Esophagus muscularis mucosa (tissue), 4 donors: Measurements from ENCODE around the gene DOCK8. TPM values are rescaled to one million over a fixed set of nuclear protein-coding genes. Genes with fewer than 3 reads are reported as not detected.
"Not testable (repeated sequence)": the region's sequence is repeated elsewhere in the genome, so short reads cannot be mapped to it uniquely, and the experiment has no call there.

ENCODE experiments used
- DNase-seq: peaks from one replicate; pipeline ENCODE4 v3.0.0-alpha.2; 2017; ENCODE audit errors: extremely low spot score
- H3K27ac ChIP-seq, 4 donors: fragments of 200-600 bp; sonication (generic); replicated peaks in 1 of 4; 1 replicate in 3 of 4; 2 replicates in 1 of 4; pipeline ENCODE4 v1.5.1; 2016 to 2019; ENCODE audit warnings: mild to moderate bottlenecking in 1 of 4
- H3K27me3 ChIP-seq, 4 donors: fragments of 200-600 bp; sonication (generic); one replicate each; pipeline versions ENCODE4 v1.5.1 to v1.6.0; 2016 to 2019
- H3K36me3 ChIP-seq, 4 donors: fragments of 200-600 bp; sonication (generic); one replicate each; pipeline ENCODE4 v1.5.1; 2016 to 2019
- H3K4me1 ChIP-seq, 4 donors: fragments of 200-600 bp; sonication (generic); one replicate each; pipeline ENCODE4 v1.5.1; 2016 to 2019
- H3K4me3 ChIP-seq, 4 donors: fragments of 200-600 bp; sonication (generic); 1 replicate in 2 of 4; 2 replicates in 2 of 4; pipeline ENCODE4 v1.5.1; 2016 to 2019; ENCODE audit warnings: mild to moderate bottlenecking in 4 of 4, moderate library complexity in 1 of 4
- H3K9me3 ChIP-seq, 4 donors: fragments of 200-600 bp; sonication (generic); 1 replicate in 3 of 4; 2 replicates in 1 of 4; pipeline ENCODE4 v1.5.1; 2016 to 2019
- CTCF ChIP-seq, 3 experiments: fragments of 200-600 bp in 2 of 3; fragments of 450-650 bp in 1 of 3; sonication (generic) in 2 of 3; IDR thresholded peaks; one replicate each; pipeline ENCODE4 v1.5.1; 2017 to 2019; ENCODE audit warnings: antibody characterized with exemption in 3 of 3, mild to moderate bottlenecking in 2 of 3, moderate library complexity in 1 of 3
- EP300 ChIP-seq: sonication (generic); formaldehyde crosslinking; IDR thresholded peaks from one replicate; pipeline ENCODE4 v1.6.1; 2017; ENCODE audit warnings: antibody characterized with exemption
- POLR2A ChIP-seq: fragments of 450-650 bp; IDR thresholded peaks from one replicate; pipeline ENCODE4 v1.6.1; 2017; ENCODE audit warnings: antibody characterized with exemption, moderate library complexity, mild to moderate bottlenecking, low read depth
- POLR2AphosphoS5 ChIP-seq, 2 donors: sonication (generic); formaldehyde crosslinking; IDR thresholded peaks; one replicate each; pipeline ENCODE4 v1.6.1; 2017; ENCODE audit warnings: antibody characterized with exemption in 2 of 2
- WGBS: methylation state at CpG from one replicate; pipeline ENCODE4 v1.1.5; 2018; 5-methylcytosine and 5-hydroxymethylcytosine counted together
- intact Hi-C: fragments of 100-400 bp; cut with DNase I; formaldehyde crosslinking; loops from one replicate; pipeline ENCODE4 v1.15.1; 2023
- total RNA-seq, 4 donors: library from RNA; depleted of rRNA; stranded (reverse); fragments of >200 nt; gene quantifications; one replicate each; pipeline versions ENCODE4 v1.1.0 to v1.2.1, GENCODE V29; 2016

The DOCK8 gene
- total RNA-seq, result 10 to 100 TPM; 45.1 to 72.8 (median 48.8) TPM

DNA sequence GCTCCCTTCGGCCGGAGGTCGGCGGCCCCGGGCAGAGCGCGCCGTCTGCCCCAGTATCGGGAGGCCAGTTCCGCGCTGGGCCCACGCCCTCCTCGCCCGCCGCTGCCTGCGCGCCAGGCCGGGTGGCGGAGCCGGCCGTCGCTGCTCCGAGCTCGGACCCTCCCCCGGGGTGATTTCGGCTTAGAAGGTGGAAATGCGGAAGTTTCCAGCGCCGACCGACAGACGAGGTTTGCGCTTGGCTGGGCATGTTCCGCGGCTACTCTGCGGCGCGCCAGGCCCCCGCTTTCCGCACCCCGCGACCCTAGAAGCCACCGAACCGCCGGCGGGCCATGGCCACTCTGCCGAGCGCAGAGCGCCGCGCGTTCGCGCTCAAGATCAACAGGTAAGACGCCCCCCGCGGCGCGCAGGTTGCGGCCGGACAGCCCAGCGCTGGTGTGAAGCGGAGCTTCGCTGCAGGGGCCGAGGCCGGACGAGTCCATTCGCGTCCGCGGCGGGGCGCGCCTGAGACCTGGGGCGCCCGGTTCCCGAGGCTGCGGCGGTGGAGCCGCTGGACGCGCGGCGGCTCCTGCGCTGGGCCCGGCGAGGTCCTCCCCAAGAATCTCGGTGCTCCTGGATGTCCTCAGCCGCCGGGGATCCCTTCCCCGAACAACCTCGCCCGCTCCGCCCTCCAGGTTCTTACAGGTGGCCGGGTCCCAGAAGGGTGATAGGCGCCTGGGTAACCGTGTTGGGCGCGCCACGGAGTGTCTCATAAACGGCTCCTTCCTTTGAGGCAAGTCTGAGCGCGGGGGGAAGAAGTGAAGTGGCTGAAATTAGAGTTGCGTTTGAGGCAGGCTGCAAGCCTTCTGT, at the start of gene DOCK8:
Gene DOCK8 (plus strand): TSS at position 218 of the 846 bp plus-strand sequence. CDS start 112 bp downstream, at position 330.
- intact Hi-C loops, result loop anchor here (5.0 kb wide), 2 partner anchors 72 to 87 kb away; no protein-coding TSS in a partner anchor
- H3K4me1 ChIP-seq, result peaks cover 6 to 74% (median 73%) of the 10 kb centered on the region in 4 donors
- peak; percentile 93 for DNase-seq
- peak within 1 kb of the TSS; percentile 89 to 91 (median 90) for H3K27ac ChIP-seq
- H3K27me3 ChIP-seq, result peaks cover 0 to 7% (median 0%) of the 10 kb centered on the region in 4 donors
- no peaks in the 10 kb centered on the region for H3K36me3 ChIP-seq
- peak within 1 kb of the TSS; percentile 73 to 87 (median 78) for H3K4me3 ChIP-seq
- no peaks in the 10 kb centered on the region for H3K9me3 ChIP-seq
- 2% methylated on average over 20 of the region's 103 CpGs for WGBS
- TF ChIP-seq CTCF (IDR thresholded peaks at IDR 0.05) (peak; percentile 51 to 75 (median 56)), POLR2AphosphoS5 (IDR thresholded peaks at IDR 0.05) (peak; percentile 8 to 59), EP300 (no peak)

DNA sequence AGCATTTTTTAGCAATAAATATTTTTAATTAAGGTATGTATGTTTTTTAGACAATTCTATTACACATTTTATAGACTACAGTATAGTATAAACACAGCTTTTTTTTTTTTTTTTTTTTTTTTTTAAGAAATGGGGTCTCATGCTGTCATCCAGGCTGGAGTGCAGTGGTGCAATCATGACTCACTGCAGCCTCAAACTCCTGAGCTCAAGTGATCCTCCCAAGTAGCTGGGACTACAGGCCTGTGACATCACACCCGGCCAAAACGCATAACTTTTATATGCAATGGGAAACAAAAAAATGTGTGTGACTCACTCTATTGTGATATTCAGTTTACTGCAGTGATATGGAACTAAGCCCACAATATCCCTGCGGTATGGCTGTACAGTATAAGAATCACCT, 44.9 kb upstream of the DOCK8 start:
- H3K27ac ChIP-seq, H3K9me3 ChIP-seq, H3K4me1 ChIP-seq, H3K27me3 ChIP-seq, DNase-seq, intact Hi-C loops, H3K4me3 ChIP-seq: not testable (repeated sequence)
- H3K36me3 ChIP-seq, result peaks cover 3 to 21% (median 5%) of the 10 kb centered on the region in 4 donors
- no CpG with 5 or more reads among the region's 3 CpGs for WGBS

DNA sequence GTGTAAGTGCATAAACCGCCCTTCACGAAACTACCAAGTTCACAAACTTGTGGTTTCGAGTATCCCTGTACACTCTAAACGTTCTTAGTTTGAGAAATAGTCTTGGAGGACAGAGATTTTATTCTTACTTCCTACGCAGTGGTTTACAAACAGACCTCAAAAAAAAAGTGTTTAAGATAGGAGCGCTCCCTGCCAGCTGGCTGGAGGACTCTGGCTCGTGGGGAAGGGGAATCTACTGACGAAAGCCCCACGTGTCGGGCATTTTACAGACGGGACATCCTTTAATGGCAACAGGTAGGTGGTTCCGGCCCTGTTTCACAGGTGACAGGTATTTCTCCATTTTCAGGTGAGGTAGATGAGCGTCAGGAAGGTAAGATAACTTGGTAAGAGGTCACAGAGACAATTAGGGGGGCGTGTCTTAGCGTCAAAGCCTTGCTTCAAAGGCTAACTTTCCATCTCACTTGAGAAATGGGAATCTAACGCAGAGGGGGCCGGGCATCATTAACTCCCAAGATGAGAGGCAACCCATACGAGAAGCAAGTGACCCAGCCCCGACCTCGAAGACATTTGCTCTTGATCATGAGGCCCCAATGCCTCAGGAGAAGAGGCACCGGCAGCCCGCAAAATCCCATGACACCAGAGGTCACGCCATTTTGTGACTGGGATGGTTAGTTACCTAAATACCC, 36.4 kb upstream of the DOCK8 start:
- peaks cover 0 to 11% (median 2%) of the 10 kb centered on the region in 4 donors for H3K4me1 ChIP-seq
- H3K36me3 ChIP-seq, DNase-seq, H3K9me3 ChIP-seq, H3K27me3 ChIP-seq, intact Hi-C loops: not testable (repeated sequence)
- H3K27ac ChIP-seq, result peak overlapping the region; percentile 48 to 87 (median 76)
- 12% methylated on average over 8 of the region's 23 CpGs for WGBS
- peak overlapping the region; percentile 43 to 64 (median 54) for H3K4me3 ChIP-seq

- Histone ChIP-seq H3K4me3 (peak within 1 kb of the TSS; percentile 50 to 64 (median 54)), H3K27ac (peak within 1 kb of the TSS; percentile 48 to 87 (median 80)), H3K4me1 (peaks cover 0 to 11% (median 2%) of the 10 kb centered on the region in 4 donors)
- H3K36me3 ChIP-seq, DNase-seq, H3K27me3 ChIP-seq, intact Hi-C loops, H3K9me3 ChIP-seq: not testable (repeated sequence)
- WGBS, result 0% methylated on average over 1 of the region's 32 CpGs
Measured at GRCh38 chr9:178970-179383, 35.7 kb upstream of the DOCK8 start, which contains the start of gene ZNG1A. Gene ZNG1A (minus strand): TSS chr9:179056. CDS start chr9:178969, 87 bp downstream.

DNA sequence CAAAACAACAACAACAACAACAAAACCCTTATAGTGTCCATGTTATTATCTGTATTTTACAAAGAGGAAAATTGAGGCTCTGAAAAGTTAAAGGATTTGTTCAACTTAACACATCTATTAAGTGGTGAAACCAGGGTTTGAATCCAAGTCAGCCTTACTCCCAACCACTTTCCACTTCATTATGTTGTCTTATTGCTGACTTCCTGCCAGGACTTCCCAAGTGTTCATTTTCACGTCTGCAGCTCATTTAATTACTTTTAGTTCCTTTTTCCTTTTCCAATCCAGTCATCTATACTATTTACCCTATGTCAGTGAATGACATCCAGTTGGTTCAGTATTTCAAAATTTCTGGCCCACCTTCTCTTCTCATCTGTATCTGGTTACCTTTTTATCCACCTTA, 15.1 kb upstream of the DOCK8 start:
- H3K27ac ChIP-seq, H3K4me1 ChIP-seq, H3K4me3 ChIP-seq, intact Hi-C loops, H3K36me3 ChIP-seq, H3K9me3 ChIP-seq, H3K27me3 ChIP-seq, DNase-seq: not testable (repeated sequence)
- WGBS, result 27% methylated on average over 1 of the region's 1 CpG

DNA sequence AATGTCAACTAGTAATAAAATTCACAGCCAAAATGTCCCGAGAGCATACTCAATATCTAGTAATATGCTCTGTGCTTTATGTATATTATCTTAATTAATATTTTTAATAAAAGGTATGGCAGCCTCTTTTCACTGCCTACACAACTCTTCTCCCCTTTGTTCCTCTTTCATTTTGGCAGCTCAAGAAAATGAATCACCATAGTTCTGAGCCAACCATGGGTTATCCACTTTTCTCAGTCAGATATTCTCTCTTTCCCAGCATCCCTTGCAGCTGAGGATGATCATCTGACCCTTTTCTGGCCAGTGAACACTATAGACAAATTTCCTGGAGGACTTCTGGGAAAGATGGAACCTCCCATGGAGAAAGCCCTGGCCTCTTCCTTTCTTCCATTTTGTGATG, 8.2 kb upstream of the DOCK8 start:
- no peaks in the 10 kb centered on the region for H3K9me3 ChIP-seq
- H3K4me3 ChIP-seq, result no peak overlapping the region
- TF ChIP-seq POLR2A (no peak), POLR2AphosphoS5 (IDR thresholded peaks at IDR 0.05) (no peak), CTCF (IDR thresholded peaks at IDR 0.05) (no peak), EP300 (no peak)
- intact Hi-C loops, result no loop called here
- H3K4me1 ChIP-seq, result peaks cover 0 to 8% (median 5%) of the 10 kb centered on the region in 4 donors
- H3K27me3 ChIP-seq, result no peaks in the 10 kb centered on the region
- H3K36me3 ChIP-seq, result no peaks in the 10 kb centered on the region
- no peak for DNase-seq
- WGBS, result 76% methylated on average over 1 of the region's 1 CpG
- no peak overlapping the region for H3K27ac ChIP-seq
